Stimulated activated CD8-positive, alpha-beta memory T cell treated with anti-CD3 and anti-CD28 coated beads, Interleukin-4, amount 100 ng/mL, for 24 hours (primary cell): Measurements from ENCODE around the gene PITHD1.
"Not testable (repeated sequence)": the region's sequence is repeated elsewhere in the genome, so short reads cannot be mapped to it uniquely, and the experiment has no call there.

ENCODE experiments used
- DNase-seq: peaks from one replicate; pipeline ENCODE4 v3.0.0-alpha.2; 2020; ENCODE audit warnings: low read depth

The PITHD1 gene

GRCh38 chr1:23825762-23826522 lies 47.7 kb downstream of the PITHD1 start:
- DNase-seq = no peak

DNA sequence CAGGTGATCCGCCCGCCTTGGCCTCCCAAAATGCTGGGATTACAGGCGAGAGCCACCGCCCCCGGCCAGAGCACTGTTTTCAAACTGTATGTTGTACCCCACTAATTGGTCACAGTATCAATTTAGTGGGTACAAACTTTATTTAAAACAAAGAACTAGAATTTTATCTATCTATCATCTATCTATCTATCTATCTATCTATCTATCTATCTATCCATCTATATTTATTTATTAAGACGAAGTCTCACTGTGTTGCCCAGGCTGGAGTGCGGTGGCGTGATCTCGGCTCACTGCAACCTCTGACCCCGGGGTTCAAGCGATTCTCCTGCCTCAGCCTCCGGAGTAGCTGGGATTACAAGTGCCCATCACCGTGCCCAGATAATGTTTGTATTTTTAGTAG lies 48.4 kb downstream of the PITHD1 start:
- DNase-seq = not testable (repeated sequence)

DNA sequence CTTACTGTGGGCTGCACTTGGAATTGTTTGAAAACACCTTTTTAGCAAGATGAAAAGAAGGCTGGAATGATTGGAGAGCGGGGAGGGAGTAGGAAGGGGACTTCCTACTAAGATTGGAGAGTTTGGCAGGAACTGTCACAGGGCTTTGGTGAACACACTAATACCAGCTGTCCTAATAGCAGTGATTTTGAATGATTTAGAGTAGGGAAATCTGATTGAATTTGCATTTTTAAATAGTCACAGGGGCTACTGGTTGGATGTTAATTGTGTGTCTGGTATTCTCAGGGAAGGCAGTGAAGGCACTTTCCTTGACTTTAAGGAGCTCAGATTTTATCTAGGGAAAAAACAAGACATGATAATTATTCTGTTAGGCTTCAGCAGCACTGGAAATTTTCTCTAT lies 49.5 kb downstream of the PITHD1 start:
- no peak for DNase-seq

DNA sequence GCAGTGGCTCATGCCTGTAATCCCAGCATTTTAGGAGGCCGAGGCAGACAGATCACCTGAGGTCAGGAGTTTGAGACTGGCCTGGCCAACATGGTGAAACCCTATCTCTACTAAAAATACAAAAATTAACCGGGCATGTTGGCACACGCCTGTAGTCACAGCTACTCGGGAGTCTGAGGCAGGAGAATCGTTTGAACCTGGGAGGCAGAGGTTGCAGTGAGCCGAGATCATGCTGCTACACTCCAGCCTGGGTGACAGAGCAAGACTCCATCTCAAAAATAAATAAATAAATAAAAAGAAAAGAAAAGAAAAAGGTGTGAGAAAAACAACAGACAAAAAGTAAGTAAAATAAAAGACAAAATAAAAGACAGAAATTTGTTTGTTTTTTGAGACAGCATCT lies 55.9 kb downstream of the PITHD1 start:
- not testable (repeated sequence) for DNase-seq

GRCh38 chr1:23836037-23836436 lies 57.8 kb downstream of the PITHD1 start:
- no peak for DNase-seq
